Measurements from ENCODE around the gene SMARCC1. TPM values are rescaled to one million over a fixed set of nuclear protein-coding genes. Genes with fewer than 3 reads are reported as not detected.

The SMARCC1 gene
- total RNA-seq, 2 experiments from 2014 or later: 96.4 to 109 TPM

DNA sequence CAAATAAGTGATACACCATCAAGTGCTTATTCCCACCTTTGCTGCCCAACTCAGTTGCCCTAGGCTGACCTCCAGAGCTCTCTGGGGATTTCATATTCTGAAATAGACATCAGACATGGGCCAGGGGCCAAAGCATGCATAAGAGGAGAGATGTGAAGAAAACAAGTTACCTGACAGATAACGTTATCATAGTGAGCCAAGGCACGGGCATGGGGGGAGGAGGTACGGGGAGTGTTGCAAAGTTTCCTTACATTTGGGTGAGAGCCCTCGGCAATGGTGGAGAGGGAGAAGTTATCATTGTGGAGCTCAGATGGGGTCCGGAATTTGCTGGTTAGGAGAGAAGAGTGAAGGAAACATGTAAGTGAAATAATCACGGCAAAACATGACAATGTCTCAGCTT is 212.8 kb downstream of the SMARCC1 start:
- Mint-ChIP-seq H3K36me3 (ENCODE audit: low read depth) (no peaks in the 10 kb centered on the region), H3K27me3 (peaks cover 21% of the 10 kb centered on the region), H3K9me3 (no peaks in the 10 kb centered on the region), H3K4me3 (no peak overlapping the region), H3K4me1 (no peaks in the 10 kb centered on the region), H3K27ac (no peak overlapping the region)
- DNase-seq: no peak
- ChIA-PET CTCF (interaction anchor here (0.6 kb wide), 1 partner anchor 168 kb away, joined by 3 read pairs; no protein-coding TSS in a partner anchor), POLR2A (no interaction called here)

GRCh38 chr3:47567149-47567548 is 214.5 kb downstream of the SMARCC1 start:
- DNase-seq: no peak
- H3K4me3 Mint-ChIP-seq: no peak overlapping the region
- H3K36me3 Mint-ChIP-seq (ENCODE audit: low read depth): no peaks in the 10 kb centered on the region
- H3K4me1 Mint-ChIP-seq: no peaks in the 10 kb centered on the region
- peaks cover 10% of the 10 kb centered on the region for H3K27me3 Mint-ChIP-seq
- POLR2A ChIA-PET: no interaction called here
- no peak overlapping the region for H3K27ac Mint-ChIP-seq
- no peaks in the 10 kb centered on the region for H3K9me3 Mint-ChIP-seq
- CTCF ChIA-PET: interaction anchor here (0.5 kb wide), 1 partner anchor 194 kb away, joined by 3 read pairs; no protein-coding TSS in a partner anchor

DNA sequence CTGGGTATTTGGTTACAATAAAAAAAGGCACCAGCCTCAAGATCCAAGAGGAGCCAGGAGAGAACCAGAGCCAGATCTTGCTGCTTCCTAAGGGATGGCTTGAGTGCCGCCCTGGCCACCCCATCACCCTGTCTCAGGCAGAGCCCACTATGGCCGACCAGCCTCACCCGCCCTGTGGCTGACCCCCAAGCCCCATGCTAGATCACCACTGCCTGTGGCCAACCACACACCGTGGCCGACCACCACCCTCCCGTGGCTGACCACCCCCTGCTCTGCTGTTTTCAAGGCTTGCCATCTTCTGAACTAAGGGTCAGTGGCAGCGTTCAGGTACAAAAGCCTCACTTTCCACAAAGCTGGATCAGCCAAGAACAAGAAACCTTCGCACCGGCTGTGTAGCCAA is 215.0 kb downstream of the SMARCC1 start:
- ChIA-PET CTCF (no interaction called here), POLR2A (no interaction called here)
- Mint-ChIP-seq H3K27me3 (peaks cover 5% of the 10 kb centered on the region), H3K9me3 (no peaks in the 10 kb centered on the region), H3K36me3 (ENCODE audit: low read depth) (no peaks in the 10 kb centered on the region), H3K27ac (no peak overlapping the region), H3K4me3 (no peak overlapping the region), H3K4me1 (no peaks in the 10 kb centered on the region)
- DNase-seq: no peak

- CTCF ChIA-PET: interaction anchor here (1.0 kb wide), 1 partner anchor 11 kb away, joined by 3 read pairs; no protein-coding TSS in a partner anchor
- H3K27me3 Mint-ChIP-seq: peaks cover 5% of the 10 kb centered on the region
- POLR2A ChIA-PET: no interaction called here
These were observed 215.8 kb downstream of the SMARCC1 start for GRCh38 chr3:47565734-47566550.

DNA sequence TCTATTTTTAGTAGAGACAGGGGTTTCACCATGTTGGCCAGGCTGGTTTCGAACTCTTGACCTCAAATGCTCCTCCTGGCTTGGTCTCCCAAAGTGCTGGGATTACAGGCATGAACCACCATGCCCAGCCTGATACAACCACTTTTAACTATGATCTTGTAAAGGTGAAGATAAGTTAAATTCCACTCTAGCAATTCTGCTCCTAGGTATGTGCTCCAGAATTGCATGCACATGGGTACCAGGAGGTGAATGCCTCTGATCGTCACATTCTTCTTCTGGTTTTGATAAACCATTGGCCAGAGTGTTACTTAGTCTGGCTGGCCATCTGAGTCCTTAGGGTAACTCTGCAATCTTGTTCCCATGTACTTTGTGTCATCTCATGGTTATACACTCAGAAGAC is 225.3 kb downstream of the SMARCC1 start:
- H3K27me3 Mint-ChIP-seq: peaks cover 5% of the 10 kb centered on the region
- H3K27ac Mint-ChIP-seq: no peak overlapping the region
- no peaks in the 10 kb centered on the region for H3K36me3 Mint-ChIP-seq (ENCODE audit: low read depth)
- H3K4me3 Mint-ChIP-seq: no peak overlapping the region
- DNase-seq: no peak
- CTCF ChIA-PET: interaction anchor here (0.6 to 1.7 kb wide), 6 partner anchors 9 to 1109 kb away, joined by 3 read pairs; no protein-coding TSS in a partner anchor
- POLR2A ChIA-PET: no interaction called here
- no peaks in the 10 kb centered on the region for H3K4me1 Mint-ChIP-seq
- H3K9me3 Mint-ChIP-seq: no peaks in the 10 kb centered on the region

More at GRCh38 chr3:47565734-47566550, 215.8 kb downstream of the SMARCC1 start:
- DNase-seq: no peak
- Mint-ChIP-seq H3K4me1 (no peaks in the 10 kb centered on the region), H3K4me3 (no peak overlapping the region), H3K36me3 (ENCODE audit: low read depth) (no peaks in the 10 kb centered on the region), H3K9me3 (no peaks in the 10 kb centered on the region), H3K27ac (no peak overlapping the region)

GRCh38 chr3:47554335-47554734 is 227.4 kb downstream of the SMARCC1 start:
- no peaks in the 10 kb centered on the region for H3K36me3 Mint-ChIP-seq (ENCODE audit: low read depth)

GRCh38 chr3:47553407-47553806 is 228.3 kb downstream of the SMARCC1 start:
- no peak overlapping the region for H3K4me3 Mint-ChIP-seq
- ChIA-PET CTCF (interaction anchor here (1.5 kb wide), 1 partner anchor 13 kb away, joined by 4 read pairs; no protein-coding TSS in a partner anchor), POLR2A (no interaction called here)

More at GRCh38 chr3:47554335-47554734, 227.4 kb downstream of the SMARCC1 start:
- Mint-ChIP-seq H3K9me3 (no peaks in the 10 kb centered on the region), H3K27ac (no peak overlapping the region), H3K4me1 (no peaks in the 10 kb centered on the region), H3K4me3 (no peak overlapping the region), H3K27me3 (peaks cover 20% of the 10 kb centered on the region)
- POLR2A ChIA-PET: no interaction called here
- CTCF ChIA-PET: interaction anchor here (1.5 to 1.7 kb wide), 2 partner anchors 11 to 14 kb away, joined by 3 to 4 read pairs; no protein-coding TSS in a partner anchor
- no peak for DNase-seq

DNA sequence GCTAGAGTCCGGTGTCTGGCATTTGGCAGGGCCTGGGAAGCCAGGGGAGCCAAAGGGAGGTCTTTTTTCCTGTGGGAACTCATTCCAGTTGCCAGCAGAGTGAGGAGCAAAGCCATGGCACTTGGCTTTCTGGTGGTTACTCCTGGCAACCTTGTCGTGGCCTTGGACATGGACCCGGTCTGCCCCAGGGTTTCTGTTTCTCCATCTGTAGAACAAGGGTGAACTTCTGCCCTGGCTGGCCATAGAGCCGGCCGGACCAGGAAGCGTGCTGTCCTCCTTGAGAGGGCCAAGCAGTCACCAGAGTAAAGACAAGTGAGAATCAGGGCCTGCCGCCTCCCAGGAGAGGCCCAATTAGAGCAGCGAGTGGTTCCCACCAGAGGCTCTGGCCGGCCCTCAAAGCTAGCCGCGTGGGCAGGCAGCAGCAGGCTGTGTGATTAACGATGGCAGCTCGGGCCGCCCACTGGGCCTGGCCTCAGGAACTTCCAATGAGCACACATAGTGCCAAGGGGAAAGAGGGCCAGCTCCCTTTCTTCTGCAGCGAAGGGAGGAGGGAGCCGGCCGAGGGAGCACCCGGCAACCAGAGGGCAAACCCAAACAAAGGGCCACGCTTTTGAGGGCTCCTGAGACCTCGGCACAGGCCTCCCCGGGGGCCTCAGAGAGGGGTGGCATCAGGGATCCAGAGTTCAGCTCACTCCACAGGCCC is 239.1 kb downstream of the SMARCC1 start:
- ChIA-PET POLR2A (no interaction called here), CTCF (interaction anchor here (0.9 kb wide), 1 partner anchor 16 kb away, joined by 3 read pairs; no protein-coding TSS in a partner anchor)
- H3K36me3 Mint-ChIP-seq (ENCODE audit: low read depth): no peaks in the 10 kb centered on the region
- no peaks in the 10 kb centered on the region for H3K4me1 Mint-ChIP-seq
- peaks cover 2% of the 10 kb centered on the region for H3K27me3 Mint-ChIP-seq
- no peak overlapping the region for H3K27ac Mint-ChIP-seq
- no peak overlapping the region for H3K4me3 Mint-ChIP-seq
- H3K9me3 Mint-ChIP-seq: no peaks in the 10 kb centered on the region
- no peak for DNase-seq

More at GRCh38 chr3:47553407-47553806, 228.3 kb downstream of the SMARCC1 start:
- no peak for DNase-seq
- H3K4me1 Mint-ChIP-seq: no peaks in the 10 kb centered on the region
- H3K36me3 Mint-ChIP-seq (ENCODE audit: low read depth): no peaks in the 10 kb centered on the region
- H3K27ac Mint-ChIP-seq: no peak overlapping the region
- peaks cover 24% of the 10 kb centered on the region for H3K27me3 Mint-ChIP-seq
- no peaks in the 10 kb centered on the region for H3K9me3 Mint-ChIP-seq

- no peaks in the 10 kb centered on the region for H3K9me3 Mint-ChIP-seq
- H3K36me3 Mint-ChIP-seq (ENCODE audit: low read depth): no peaks in the 10 kb centered on the region
- CTCF ChIA-PET: interaction anchor here (0.7 to 1.6 kb wide), 2 partner anchors 19 to 21 kb away, joined by 4 read pairs; no protein-coding TSS in a partner anchor
- no peak for DNase-seq
- H3K4me3 Mint-ChIP-seq: no peak overlapping the region
- H3K27me3 Mint-ChIP-seq: no peaks in the 10 kb centered on the region
- POLR2A ChIA-PET: no interaction called here
- H3K27ac Mint-ChIP-seq: no peak overlapping the region
- H3K4me1 Mint-ChIP-seq: no peaks in the 10 kb centered on the region
These were observed 240.0 kb downstream of the SMARCC1 start for GRCh38 chr3:47541583-47542108.

DNA sequence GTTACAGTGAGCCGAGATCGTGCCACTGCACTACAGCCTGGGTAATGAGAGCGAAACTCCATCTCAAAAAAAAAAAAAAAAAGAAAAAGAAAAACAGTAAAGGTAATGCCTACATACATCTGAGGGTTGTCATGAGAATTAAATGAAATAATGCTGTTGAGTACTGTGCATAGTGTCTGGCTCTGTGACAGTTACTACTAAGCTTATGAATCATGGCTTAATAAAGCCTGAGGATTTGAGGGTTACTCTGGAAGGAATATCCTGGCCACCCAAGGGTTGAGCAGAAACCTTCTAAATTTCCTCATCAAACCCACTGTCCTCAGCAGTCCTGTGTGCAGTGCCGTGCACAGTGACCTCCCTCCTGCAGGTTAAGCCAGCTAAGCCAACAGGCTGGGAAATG is 241.4 kb downstream of the SMARCC1 start:
- no peaks in the 10 kb centered on the region for H3K9me3 Mint-ChIP-seq
- ChIA-PET CTCF (interaction anchor here (1.2 to 1.6 kb wide), 3 partner anchors 13 to 21 kb away, joined by 4 to 6 read pairs (median 4); no protein-coding TSS in a partner anchor), POLR2A (interaction anchor here (0.7 kb wide), 1 partner anchor 589 kb away, joined by 4 read pairs; no protein-coding TSS in a partner anchor)
- H3K27me3 Mint-ChIP-seq: no peaks in the 10 kb centered on the region
- no peak for DNase-seq
- H3K36me3 Mint-ChIP-seq (ENCODE audit: low read depth): no peaks in the 10 kb centered on the region
- no peak overlapping the region for H3K27ac Mint-ChIP-seq
- no peaks in the 10 kb centered on the region for H3K4me1 Mint-ChIP-seq
- H3K4me3 Mint-ChIP-seq: no peak overlapping the region

GRCh38 chr3:47536967-47537366 is 244.7 kb downstream of the SMARCC1 start:
- CTCF ChIA-PET: no interaction called here
- H3K4me3 Mint-ChIP-seq: no peak overlapping the region
- H3K4me1 Mint-ChIP-seq: no peaks in the 10 kb centered on the region
- peaks cover 9% of the 10 kb centered on the region for H3K27me3 Mint-ChIP-seq
- POLR2A ChIA-PET: no interaction called here
- H3K9me3 Mint-ChIP-seq: no peaks in the 10 kb centered on the region
- H3K36me3 Mint-ChIP-seq (ENCODE audit: low read depth): no peaks in the 10 kb centered on the region
- no peak overlapping the region for H3K27ac Mint-ChIP-seq
- no peak for DNase-seq

GRCh38 chr3:47536221-47536891 is 245.3 kb downstream of the SMARCC1 start:
- Mint-ChIP-seq H3K36me3 (ENCODE audit: low read depth) (no peaks in the 10 kb centered on the region), H3K4me3 (no peak overlapping the region), H3K9me3 (no peaks in the 10 kb centered on the region), H3K27me3 (peaks cover 9% of the 10 kb centered on the region), H3K27ac (no peak overlapping the region), H3K4me1 (no peaks in the 10 kb centered on the region)
- CTCF ChIA-PET: no interaction called here
- POLR2A ChIA-PET: no interaction called here
- DNase-seq: no peak
